ENCODE results near the gene BAHCC1. TPM values are rescaled to one million over a fixed set of nuclear protein-coding genes. Genes with fewer than 3 reads are reported as not detected.

BAHCC1 gene
- total RNA-seq, 2 experiments from 2014 or later = 0.20 to 0.41 TPM

GRCh38 chr17:81453712-81454111, 58.5 kb downstream of the BAHCC1 start:
- ATAC-seq (ENCODE audit: poor library complexity) (peak; percentile 63), DNase-seq (peak in 5 of 14 experiments; percentile 13 to 43 (median 28))
- H3K4me1 Mint-ChIP-seq (ENCODE audit: low read depth) = peaks cover 5% of the 10 kb centered on the region
- H3K4me3 Mint-ChIP-seq = no peak overlapping the region
- H3K36me3 Mint-ChIP-seq (ENCODE audit: low read depth) = no peaks in the 10 kb centered on the region
- H3K27me3 ChIP-seq (ENCODE audit: control insufficient read depth in 1 of 2, insufficient read depth in 2 of 2, low read length in 2 of 2) = peaks cover 3 to 5% of the 10 kb centered on the region in 2 experiments
- POLR2A ChIA-PET = no interaction called here
- no peaks in the 10 kb centered on the region for H3K27me3 Mint-ChIP-seq
- no peak for TF ChIP-seq CTCF (IDR thresholded peaks at IDR 0.05)
- peaks cover 14% of the 10 kb centered on the region for H3K4me1 ChIP-seq (ENCODE audit: insufficient read depth, low read length)
- H3K9me3 ChIP-seq (ENCODE audit: control insufficient read depth in 1 of 2, insufficient read depth in 1 of 2, low read length in 2 of 2) = peaks cover 0 to 10% of the 10 kb centered on the region in 2 experiments
- H3K27ac ChIP-seq (ENCODE audit: low read depth in 1 of 2, low read length in 2 of 2) = no peak overlapping the region
- no peak overlapping the region for H3K4me3 ChIP-seq (ENCODE audit: low read length)
- H3K27ac Mint-ChIP-seq = no peak overlapping the region
- H3K9me3 Mint-ChIP-seq = no peaks in the 10 kb centered on the region
- CTCF ChIA-PET = no interaction called here
- no peaks in the 10 kb centered on the region for H3K36me3 ChIP-seq (ENCODE audit: insufficient read depth, low read length)
- intact Hi-C loops (cut with DNase I, micrococcal nuclease) = no loop called here

GRCh38 chr17:81454473-81454872, 59.2 kb downstream of the BAHCC1 start:
- no peak for DNase-seq
- ChIA-PET POLR2A (no interaction called here), CTCF (no interaction called here)
- Mint-ChIP-seq H3K4me1 (ENCODE audit: low read depth) (peaks cover 5% of the 10 kb centered on the region), H3K9me3 (no peaks in the 10 kb centered on the region), H3K36me3 (ENCODE audit: low read depth) (no peaks in the 10 kb centered on the region), H3K27me3 (no peaks in the 10 kb centered on the region), H3K4me3 (no peak overlapping the region), H3K27ac (no peak overlapping the region)
- no peak for TF ChIP-seq CTCF (IDR thresholded peaks at IDR 0.05)
- no peak for ATAC-seq (ENCODE audit: poor library complexity)
- no peak overlapping the region for H3K27ac ChIP-seq (ENCODE audit: low read depth in 1 of 2, low read length in 2 of 2)
- peaks cover 3 to 5% of the 10 kb centered on the region in 2 experiments for H3K27me3 ChIP-seq (ENCODE audit: control insufficient read depth in 1 of 2, insufficient read depth in 2 of 2, low read length in 2 of 2)
- H3K4me1 ChIP-seq (ENCODE audit: insufficient read depth, low read length) = peaks cover 14% of the 10 kb centered on the region
- H3K4me3 ChIP-seq (ENCODE audit: low read length) = no peak overlapping the region
- intact Hi-C loops (cut with DNase I, micrococcal nuclease) = no loop called here
- H3K9me3 ChIP-seq (ENCODE audit: control insufficient read depth in 1 of 2, insufficient read depth in 1 of 2, low read length in 2 of 2) = peaks cover 0 to 15% of the 10 kb centered on the region in 2 experiments
- H3K36me3 ChIP-seq (ENCODE audit: insufficient read depth, low read length) = no peaks in the 10 kb centered on the region

- H3K27me3 Mint-ChIP-seq = no peaks in the 10 kb centered on the region
- intact Hi-C loops (cut with DNase I, micrococcal nuclease) = no loop called here
- no peak overlapping the region for H3K4me3 Mint-ChIP-seq
- POLR2A ChIA-PET = no interaction called here
- Histone ChIP-seq H3K36me3 (ENCODE audit: insufficient read depth, low read length) (no peaks in the 10 kb centered on the region), H3K27me3 (ENCODE audit: control insufficient read depth in 1 of 2, insufficient read depth in 2 of 2, low read length in 2 of 2) (peaks cover 3 to 5% of the 10 kb centered on the region in 2 experiments), H3K27ac (ENCODE audit: low read depth in 1 of 2, low read length in 2 of 2) (no peak overlapping the region), H3K9me3 (ENCODE audit: control insufficient read depth in 1 of 2, insufficient read depth in 1 of 2, low read length in 2 of 2) (peaks cover 0 to 15% of the 10 kb centered on the region in 2 experiments), H3K4me1 (ENCODE audit: insufficient read depth, low read length) (peaks cover 14% of the 10 kb centered on the region), H3K4me3 (ENCODE audit: low read length) (no peak overlapping the region)
- no peak for TF ChIP-seq CTCF (IDR thresholded peaks at IDR 0.05)
- CTCF ChIA-PET = no interaction called here
- no peak for DNase-seq
- no peak for ATAC-seq (ENCODE audit: poor library complexity)
- H3K9me3 Mint-ChIP-seq = no peaks in the 10 kb centered on the region
- H3K4me1 Mint-ChIP-seq (ENCODE audit: low read depth) = peaks cover 5% of the 10 kb centered on the region
- H3K27ac Mint-ChIP-seq = no peak overlapping the region
- H3K36me3 Mint-ChIP-seq (ENCODE audit: low read depth) = no peaks in the 10 kb centered on the region
Observed at GRCh38 chr17:81455387-81455786, 60.1 kb downstream of the BAHCC1 start.

Data from CD4-positive, alpha-beta T cell (primary cell).